GM18499 (cell line): ENCODE data around the gene SLX4IP.

ENCODE experiments used
- ATAC-seq: cut with Tn5 transposase; IDR thresholded peaks from one replicate; pipeline ENCODE4 v1.9.1; 2021; ENCODE audit warnings: moderate number of reproducible peaks; ENCODE audit not compliant: insufficient read depth, unreplicated experiment

SLX4IP gene

DNA sequence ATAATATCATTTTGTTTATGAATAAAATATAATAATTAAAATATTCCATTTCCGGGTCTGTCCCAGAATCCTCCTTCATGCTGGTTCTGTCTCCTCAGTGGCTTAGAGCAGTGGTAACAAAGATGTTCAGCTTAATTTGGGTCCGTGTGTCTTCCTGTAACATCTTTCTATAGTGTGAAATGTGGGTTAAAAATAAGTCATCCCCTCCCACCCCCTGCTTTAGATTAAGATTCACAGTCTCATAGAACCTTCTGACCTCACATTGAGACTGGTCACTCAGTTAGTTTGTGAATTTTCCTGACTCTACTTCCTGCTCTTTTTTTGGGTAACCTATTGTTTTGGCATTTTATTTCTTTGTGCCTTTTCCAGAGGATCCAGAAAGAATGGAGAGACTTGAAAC, 55.2 kb downstream of the SLX4IP start:
- ATAC-seq: no peak

DNA sequence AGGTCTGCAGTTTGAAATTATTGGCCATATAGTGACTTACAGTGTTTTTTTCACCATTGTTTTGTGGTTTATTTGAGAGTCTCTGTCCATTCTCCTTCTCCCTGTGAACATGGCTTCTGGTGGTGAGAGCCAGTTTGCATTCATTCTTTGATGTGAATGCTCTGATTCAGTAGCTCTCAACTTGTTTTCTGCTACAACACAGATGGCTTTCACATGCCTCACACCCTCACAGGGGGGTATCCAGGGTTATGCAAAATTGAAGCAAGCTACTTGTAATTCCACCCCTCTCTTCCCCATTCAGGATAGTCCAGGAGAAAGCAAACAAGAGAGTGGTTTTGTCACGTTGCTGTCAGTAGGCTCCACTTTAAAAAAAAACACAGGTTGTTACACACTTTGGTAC, 55.6 kb downstream of the SLX4IP start:
- no peak for ATAC-seq

DNA sequence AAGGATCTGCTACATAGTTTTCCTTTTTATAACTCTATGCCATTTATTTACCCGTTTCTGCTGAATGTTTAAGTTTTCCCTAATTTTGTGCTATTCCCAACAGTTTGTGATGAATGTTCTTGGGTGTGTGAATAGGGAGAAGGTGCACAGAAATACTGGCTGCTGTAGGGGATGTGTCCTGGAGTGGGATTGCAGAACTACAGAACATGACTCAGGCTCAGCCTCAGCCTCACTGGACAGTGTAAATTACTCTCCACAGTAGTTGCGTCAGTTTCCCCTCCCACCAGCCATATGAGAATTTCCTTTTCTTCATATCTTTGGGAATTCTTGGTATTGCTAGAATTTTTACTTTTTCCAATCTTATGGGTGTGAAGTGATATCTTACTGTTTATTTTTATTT, 57.0 kb downstream of the SLX4IP start:
- ATAC-seq: no peak

DNA sequence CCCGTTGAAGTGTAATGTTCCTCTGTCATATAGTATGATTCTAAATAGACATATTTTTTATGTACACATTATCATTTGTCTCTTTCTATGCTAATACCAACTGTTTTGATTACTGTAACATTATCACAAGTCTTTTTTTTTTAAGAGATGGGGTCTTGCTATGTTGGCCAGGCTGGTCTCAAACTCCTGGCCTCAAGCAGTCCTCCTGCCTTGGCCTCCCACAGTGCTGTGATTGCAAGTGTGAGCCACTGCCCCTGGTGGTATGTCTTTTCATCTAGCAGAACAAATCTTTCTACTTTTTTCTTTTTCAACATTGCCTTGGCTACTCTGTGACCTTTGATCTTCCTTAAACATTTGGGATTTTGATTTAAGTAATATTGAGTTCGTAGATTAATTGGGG, 57.7 kb downstream of the SLX4IP start:
- ATAC-seq: no peak

DNA sequence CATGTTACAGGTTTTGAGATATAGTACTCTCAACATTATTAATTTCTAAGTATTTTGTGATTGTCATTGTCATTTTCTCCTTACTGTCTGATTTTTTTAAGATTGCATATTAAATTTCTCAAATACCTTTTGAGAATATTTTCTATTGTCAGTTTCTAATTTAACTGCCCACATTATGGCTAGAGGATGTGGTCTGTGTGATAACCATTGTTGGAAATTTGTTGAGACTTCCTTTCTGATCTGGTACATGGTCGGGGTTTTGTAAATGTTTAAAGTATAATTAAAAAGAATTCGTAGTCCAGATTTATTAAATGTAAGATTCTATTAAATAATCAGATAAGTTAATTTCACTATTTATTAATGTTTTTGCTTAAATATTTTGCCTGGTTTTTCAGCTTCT, 60.1 kb downstream of the SLX4IP start:
- ATAC-seq: no peak

DNA sequence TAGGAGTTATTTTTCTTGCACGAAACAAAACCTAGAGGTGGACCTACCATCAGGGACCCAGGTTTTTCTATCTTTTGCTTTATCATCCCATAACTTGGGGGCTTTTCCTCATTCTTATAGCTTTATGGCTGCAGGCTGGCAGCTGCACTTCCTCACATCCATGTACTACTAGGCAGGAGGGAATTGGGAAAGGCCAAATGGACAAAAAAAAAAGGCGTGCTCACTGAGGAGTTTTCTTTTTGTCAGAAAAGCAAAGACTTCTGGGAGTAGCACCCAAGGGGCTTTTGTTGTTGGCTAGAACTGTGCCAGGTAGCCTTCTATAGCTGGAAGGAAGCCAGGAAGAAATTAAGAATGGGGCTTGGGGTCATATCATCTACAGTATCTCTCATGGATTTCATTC, 61.4 kb downstream of the SLX4IP start:
- no peak for ATAC-seq

DNA sequence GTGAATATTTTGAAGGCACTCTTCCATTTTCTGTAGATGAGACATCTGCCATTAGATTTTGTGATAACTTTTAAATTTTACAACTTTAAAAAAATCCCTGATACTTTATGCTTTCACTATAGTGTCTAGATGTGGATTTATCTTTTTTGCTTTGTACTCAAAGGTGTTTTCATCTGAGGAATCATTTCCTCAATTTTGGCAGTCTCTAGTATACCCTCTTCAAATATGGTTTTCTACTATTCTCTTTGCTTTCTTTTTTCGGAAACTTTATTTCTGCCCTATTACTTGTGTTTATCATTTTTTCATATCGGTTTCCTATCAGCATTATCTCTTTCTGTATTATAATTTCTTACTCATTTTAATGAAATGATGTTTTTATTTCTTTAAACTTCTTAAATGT, 62.2 kb downstream of the SLX4IP start:
- no peak for ATAC-seq

DNA sequence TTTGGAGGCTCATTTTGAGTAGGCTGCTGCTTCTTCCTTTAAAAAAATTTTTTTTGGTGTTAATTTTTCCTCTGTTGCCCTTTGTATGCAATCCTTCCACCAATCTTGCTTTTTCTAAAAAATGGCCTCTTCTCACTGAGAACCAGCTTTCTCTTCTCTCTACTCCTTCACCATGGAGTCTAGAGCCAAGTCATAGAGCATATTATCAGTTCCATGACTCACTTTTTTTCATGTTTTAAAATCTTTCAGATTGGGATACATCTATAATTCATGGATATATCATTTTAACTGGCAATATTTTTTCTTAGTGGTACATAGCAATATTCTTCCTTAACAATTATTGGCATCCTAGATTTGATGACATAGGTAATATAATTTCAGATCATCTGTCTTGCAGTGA, 62.7 kb downstream of the SLX4IP start:
- no peak for ATAC-seq

DNA sequence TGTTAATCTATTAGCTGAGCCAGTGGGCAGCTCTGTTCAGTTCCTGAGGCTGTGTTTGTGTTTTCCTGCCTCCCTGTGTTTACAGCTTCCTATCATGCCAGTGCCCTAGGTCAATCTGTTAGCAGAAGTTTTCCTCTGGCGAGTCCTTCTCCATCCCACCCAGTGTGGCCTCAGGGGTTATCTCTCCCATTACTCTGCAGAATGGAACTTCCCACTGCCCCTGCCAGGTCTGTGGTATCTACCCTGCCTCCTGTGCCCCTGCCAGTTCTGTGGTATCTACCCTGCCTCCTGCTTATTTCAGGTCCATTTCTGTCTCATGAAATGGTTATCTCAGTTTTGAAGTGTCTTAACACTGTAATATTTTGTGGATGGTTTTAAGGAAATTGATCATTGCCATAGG, 63.1 kb downstream of the SLX4IP start:
- ATAC-seq: no peak

DNA sequence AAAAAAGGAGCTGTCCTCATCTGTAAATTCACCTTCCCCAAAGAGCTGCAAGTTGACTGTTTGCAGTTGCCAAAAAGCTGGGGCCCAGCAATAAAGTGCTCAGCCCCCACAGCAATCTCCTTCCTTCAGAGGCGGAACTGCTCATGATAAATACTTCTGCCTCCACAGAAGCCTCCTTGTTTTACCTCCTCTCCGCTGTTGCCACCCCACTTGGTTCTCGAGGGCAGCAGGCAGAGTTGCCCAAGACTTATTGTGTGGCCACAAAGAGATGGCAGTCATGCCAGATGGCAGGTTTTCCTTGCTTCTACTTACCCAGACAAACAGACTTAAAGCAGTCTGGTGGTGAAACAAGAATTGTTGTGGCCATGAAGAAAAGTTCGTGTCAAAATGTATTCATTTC, 66.3 kb downstream of the SLX4IP start:
- no peak for ATAC-seq

DNA sequence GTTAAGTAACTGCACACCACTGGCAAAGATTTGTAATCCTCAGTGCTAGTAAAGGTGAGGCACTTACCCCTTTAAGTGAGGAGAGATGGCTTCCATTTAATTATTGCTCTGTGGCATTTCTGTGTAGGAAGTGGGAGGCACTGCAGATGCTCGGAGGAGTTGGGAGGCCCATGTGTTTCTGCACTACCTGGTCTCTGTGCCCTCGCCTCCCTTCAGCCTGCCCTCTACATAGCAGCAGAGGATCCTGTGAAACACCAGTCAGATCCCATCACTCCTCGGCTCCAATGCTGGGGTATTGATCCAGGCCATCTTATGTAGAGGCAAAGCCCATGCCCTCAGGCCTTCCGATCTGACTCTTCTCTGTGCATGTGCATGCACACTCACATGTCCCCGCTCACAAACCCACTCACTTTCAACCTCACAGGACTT, 67.0 kb downstream of the SLX4IP start:
- no peak for ATAC-seq

DNA sequence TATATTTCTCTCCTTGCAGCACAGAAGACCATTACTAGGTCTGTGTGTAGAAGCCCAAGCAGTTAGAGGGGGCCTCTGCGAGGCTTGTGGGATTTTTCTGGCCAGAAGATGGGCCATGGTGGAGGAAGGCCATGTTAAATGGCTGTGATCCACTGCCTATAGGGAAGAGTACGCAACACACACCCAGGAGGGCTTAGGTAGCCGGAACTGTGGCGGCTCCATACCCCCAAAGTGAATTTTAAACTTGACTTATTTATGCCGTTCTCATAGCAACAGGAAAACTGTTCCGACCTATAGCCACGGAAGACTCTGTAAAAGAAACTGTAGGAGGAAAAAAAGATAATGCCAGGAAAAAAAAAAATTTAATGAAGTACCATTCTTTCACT, 69.5 kb downstream of the SLX4IP start:
- no peak for ATAC-seq

DNA sequence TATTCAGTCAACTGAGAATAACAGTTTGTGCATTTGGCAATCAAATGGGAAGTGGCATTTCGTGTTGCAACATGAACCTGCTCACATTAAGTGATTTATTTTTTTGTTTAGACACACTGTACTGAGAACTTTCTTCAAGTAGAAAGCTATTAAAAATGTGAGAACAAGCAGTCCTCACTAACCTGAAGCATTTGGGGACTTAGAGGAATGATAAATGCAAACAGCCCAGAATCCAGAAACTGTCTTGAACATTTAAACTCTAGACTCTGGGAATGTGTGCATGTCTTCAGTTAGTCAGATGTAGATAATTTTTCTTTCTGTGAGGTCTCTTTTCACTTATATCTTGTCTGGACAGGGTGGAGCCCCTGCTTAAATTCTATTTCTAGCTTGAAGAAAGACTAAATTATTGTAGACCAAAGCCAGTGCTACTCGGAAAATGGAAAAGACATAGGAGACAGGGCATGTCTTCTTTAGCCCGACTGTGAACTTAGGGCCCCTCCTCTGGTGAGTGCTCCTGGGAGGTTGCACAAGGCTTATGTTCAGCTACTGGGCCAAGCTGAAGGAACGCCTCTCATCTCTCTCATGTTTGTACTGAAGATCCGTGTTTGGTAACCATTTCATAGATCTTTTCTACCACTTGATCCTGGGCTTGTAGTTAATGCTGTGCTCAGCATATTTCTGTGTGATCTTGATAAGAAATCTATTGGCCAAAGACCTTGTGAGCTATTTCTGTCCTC, 70.1 kb downstream of the SLX4IP start:
- no peak for ATAC-seq

DNA sequence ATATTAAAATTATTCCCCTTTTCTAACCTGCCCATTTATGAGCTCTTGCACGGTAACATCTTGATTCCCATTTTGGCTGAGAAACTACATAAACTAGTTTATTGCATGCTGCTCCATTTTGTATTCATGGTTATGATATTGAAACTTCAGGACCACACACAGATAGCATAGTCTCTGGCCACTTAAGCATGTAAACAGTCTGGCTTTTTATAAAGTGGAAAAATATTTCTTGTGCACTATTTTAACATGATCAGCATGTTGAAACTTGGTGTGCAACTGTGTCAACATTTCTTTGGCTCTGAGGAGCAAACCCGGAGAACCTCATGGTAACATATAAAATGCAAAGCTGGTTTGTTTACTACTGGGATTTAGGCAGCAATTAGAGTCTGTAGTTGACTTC, 70.7 kb downstream of the SLX4IP start:
- no peak for ATAC-seq

DNA sequence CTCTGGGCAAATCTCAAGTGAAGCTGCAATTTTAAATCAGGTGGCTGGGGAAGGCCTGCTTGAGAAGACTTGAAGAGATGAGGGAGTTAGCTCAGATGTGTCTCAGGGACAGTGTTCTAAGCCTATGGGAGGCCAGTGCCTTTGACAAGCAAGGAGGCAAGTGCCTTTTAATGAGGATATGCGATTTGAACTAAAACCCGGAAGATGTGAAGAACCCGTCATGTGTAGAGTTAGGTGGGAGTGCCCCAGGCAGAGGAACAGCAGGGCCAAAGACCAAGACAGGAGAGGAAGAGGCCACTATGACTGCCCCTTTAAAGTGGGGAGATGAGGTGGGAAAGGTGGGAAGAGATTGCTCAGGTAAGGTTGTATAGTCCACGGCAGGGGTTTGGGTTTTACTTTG, 71.9 kb downstream of the SLX4IP start:
- no peak for ATAC-seq

DNA sequence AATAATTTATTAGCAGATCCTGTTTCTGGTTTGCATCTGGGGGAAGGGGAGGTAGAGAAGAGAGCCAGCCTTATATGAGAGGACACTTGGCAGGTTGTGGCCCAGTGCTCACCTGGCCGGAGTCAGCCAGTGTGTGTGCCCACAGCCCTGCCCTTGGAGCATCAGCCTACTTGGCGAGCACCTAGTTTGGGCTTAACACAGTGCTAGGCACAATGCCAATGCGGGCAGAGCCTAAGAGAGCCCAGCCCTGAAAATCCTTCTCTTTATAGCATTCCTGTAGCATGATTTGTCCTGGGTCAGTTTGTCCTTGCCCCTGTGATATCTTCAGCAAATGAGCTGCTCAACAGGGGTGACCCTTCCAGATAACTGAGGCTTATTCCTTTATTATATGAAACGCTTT, 73.0 kb downstream of the SLX4IP start:
- no peak for ATAC-seq

DNA sequence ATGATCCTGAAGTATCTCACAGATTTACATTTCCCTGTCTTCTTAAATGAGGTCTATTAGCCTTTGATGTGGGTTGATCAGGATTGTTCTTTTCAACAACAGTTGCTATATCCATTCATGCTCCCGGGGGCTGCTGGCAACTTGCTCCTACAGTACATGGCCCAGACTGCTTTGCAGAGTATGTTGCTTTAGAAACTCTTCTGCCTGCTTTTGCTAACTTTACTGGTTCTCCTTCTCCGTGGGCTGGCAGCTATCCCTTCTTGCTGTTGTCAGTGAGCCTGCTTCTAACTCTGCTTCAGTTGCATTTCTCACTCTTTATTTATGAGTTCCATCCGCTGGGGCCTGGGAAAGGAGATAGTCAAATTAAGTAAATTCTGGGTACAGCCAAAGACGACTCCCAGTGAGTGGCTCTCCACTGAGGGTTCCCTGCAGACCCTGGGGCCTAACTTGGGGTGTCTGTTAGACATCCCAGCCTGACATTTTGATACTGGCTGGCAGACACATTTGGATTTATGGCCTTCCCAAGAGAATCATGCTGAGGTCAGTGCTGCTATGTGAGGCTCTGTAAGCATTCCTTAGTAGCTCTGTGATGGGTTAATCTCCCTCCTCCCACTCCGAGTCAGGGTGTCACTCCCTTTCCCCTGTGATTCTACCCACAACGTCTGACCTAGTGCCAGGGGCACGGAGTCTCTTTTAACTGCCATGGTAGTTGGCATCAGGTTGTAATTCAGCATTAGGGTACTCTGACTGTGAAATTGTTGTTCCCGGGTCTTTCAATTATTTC, 73.6 kb downstream of the SLX4IP start:
- no peak for ATAC-seq

DNA sequence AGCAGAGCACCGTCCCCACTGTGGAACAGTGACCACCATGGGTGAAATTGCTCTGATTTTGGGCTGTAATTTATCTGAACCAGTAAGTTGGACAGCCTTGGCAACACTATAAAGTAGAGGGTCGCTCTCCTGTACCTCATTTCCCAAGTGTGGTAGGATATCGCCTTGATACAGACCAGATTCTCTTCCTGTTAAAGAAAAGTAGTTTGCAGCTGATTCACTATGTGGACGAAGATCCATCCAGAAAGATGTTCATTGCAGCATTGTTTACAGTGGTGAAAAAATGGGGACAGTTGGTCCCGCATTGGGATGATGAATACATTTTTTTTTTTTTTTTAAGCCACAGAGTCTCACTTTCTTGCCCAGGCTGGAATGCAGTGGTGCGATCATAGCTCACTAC, 74.3 kb downstream of the SLX4IP start:
- no peak for ATAC-seq

DNA sequence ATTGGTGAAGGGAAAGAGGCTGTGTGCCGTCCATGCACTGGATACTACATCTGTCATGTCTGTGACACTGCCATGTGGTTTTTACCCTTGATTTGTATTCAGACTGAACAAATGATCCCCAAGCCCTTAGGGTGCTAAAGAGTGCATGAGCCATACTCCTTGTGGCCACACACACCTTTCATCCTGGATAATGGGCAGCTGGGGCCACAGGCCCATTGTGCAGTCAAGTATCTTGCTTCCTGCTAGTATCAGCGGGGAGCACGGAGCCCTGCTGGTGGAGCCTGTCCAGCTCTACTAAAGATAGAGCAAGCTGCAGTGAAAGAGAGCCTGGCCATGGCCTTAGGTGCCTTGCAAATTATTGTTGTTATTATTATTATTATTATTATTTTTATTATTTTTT, 75.1 kb downstream of the SLX4IP start:
- no peak for ATAC-seq

DNA sequence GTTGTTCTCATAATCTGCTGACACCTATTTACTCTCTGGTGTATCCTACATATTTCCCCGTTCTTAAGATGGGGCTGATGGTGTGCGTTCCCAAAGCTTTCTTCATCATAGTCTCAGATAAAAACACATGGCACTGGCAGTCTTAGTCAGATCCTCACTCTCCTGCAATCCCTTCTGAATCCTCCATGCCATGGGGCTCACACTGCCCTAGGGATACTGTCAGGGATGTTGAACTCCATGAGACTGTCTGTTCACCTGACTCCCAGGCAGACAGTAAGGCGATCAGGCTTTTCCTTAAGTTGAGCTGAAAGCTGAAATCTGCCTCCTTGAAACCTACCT, 76.0 kb downstream of the SLX4IP start:
- ATAC-seq: peak; percentile 3

DNA sequence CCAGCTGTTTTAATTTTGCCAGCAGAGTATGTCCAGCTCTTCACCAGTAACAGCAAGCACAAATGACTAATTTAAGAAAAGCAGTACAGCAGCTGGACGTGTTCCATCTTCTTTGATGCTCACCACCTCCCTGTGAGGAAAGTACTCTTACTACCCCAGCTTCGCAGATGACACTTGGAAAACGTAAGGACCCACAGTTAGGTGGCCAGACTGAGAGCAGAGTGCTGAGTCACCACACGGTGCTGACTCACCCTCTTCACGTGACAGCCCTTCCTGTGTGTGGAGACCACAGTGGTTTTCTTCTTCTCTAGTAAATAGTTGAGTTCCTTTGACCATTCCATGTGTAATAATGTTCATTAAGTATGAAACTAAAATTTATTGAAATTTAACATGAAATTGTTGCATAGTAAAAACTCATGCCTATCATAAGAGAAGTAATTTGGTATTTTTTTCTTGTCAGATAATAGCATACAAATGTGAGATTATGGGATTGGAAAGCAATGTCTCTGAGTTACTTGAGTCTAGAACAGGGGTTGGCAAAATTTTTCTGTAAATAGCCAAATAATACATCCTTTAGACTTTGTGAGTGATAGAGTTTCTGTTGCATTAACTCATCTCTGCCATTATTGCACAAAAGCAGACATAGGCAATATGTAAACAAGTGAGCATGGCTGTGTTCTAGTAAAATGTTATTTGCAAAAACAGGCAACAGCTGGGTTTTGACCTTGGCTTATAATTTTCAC, 76.6 kb downstream of the SLX4IP start:
- ATAC-seq: peak; percentile 96
